ENCODE results near the gene FERMT2. TPM values are rescaled to one million over a fixed set of nuclear protein-coding genes. Genes with fewer than 3 reads are reported as not detected.
"Not testable (repeated sequence)": the region's sequence is repeated elsewhere in the genome, so short reads cannot be mapped to it uniquely, and the experiment has no call there.

FERMT2 gene
- polyA plus RNA-seq, 6 donors from 2014 or later, result not detected

GRCh38 chr14:52879958-52880357 is 70.9 kb downstream of the FERMT2 start:
- H3K27me3 Mint-ChIP-seq, result no peaks in the 10 kb centered on the region
- H3K9me3 Mint-ChIP-seq, result no peaks in the 10 kb centered on the region
- H3K4me3 Mint-ChIP-seq, result no peak overlapping the region
- no peaks in the 10 kb centered on the region for H3K4me1 Mint-ChIP-seq
- no peaks in the 10 kb centered on the region for H3K36me3 Mint-ChIP-seq
- DNase-seq (no peak), ATAC-seq (ENCODE audit: low read depth in 2 of 2) (no peak)
- no peak overlapping the region for H3K27ac Mint-ChIP-seq

- DNase-seq, result no peak
- no peaks in the 10 kb centered on the region for H3K9me3 Mint-ChIP-seq
Measured at GRCh38 chr14:52878946-52879345, 71.9 kb downstream of the FERMT2 start.

GRCh38 chr14:52878469-52878868 is 72.4 kb downstream of the FERMT2 start:
- Mint-ChIP-seq H3K36me3 (no peaks in the 10 kb centered on the region), H3K4me3 (no peak overlapping the region), H3K4me1 (no peaks in the 10 kb centered on the region), H3K27me3 (no peaks in the 10 kb centered on the region), H3K27ac (no peak overlapping the region), H3K9me3 (no peaks in the 10 kb centered on the region)
- ATAC-seq (ENCODE audit: low read depth in 2 of 2), result no peak
- DNase-seq, result no peak

More at GRCh38 chr14:52878946-52879345, 71.9 kb downstream of the FERMT2 start:
- Mint-ChIP-seq H3K36me3 (no peaks in the 10 kb centered on the region), H3K4me3 (no peak overlapping the region), H3K4me1 (no peaks in the 10 kb centered on the region), H3K27me3 (no peaks in the 10 kb centered on the region), H3K27ac (no peak overlapping the region)
- ATAC-seq (ENCODE audit: low read depth in 2 of 2), result no peak

GRCh38 chr14:52877628-52878027 is 73.2 kb downstream of the FERMT2 start:
- Mint-ChIP-seq H3K27me3 (no peaks in the 10 kb centered on the region), H3K36me3 (no peaks in the 10 kb centered on the region), H3K9me3 (no peaks in the 10 kb centered on the region), H3K27ac (no peak overlapping the region), H3K4me1 (no peaks in the 10 kb centered on the region), H3K4me3 (no peak overlapping the region)
- DNase-seq (no peak), ATAC-seq (ENCODE audit: low read depth in 2 of 2) (no peak)

- Mint-ChIP-seq H3K27me3 (peaks cover 0 to 2% (median 0%) of the 10 kb centered on the region in 3 donors), H3K4me1 (no peaks in the 10 kb centered on the region), H3K4me3 (no peak overlapping the region), H3K9me3 (no peaks in the 10 kb centered on the region), H3K27ac (peak overlapping the region in 1 of 6 donors; percentile 11), H3K36me3 (no peaks in the 10 kb centered on the region)
- DNase-seq (no peak), ATAC-seq (ENCODE audit: low read depth in 2 of 2) (no peak)
Measured at GRCh38 chr14:52876806-52877205, 74.0 kb downstream of the FERMT2 start.

- Mint-ChIP-seq H3K27ac (no peak overlapping the region), H3K4me3 (no peak overlapping the region), H3K27me3 (peaks cover 0 to 7% (median 0%) of the 10 kb centered on the region in 3 donors), H3K36me3 (no peaks in the 10 kb centered on the region), H3K4me1 (no peaks in the 10 kb centered on the region), H3K9me3 (no peaks in the 10 kb centered on the region)
- ATAC-seq (ENCODE audit: low read depth in 2 of 2) (no peak), DNase-seq (no peak)
Measured at GRCh38 chr14:52876311-52876710, 74.5 kb downstream of the FERMT2 start.

- Mint-ChIP-seq H3K27ac (no peak overlapping the region), H3K4me3 (no peak overlapping the region), H3K36me3 (no peaks in the 10 kb centered on the region), H3K9me3 (no peaks in the 10 kb centered on the region), H3K27me3 (peaks cover 0 to 7% (median 0%) of the 10 kb centered on the region in 3 donors), H3K4me1 (no peaks in the 10 kb centered on the region)
- DNase-seq (no peak), ATAC-seq (ENCODE audit: low read depth in 2 of 2) (no peak)
Measured at GRCh38 chr14:52875707-52876106, 75.1 kb downstream of the FERMT2 start.

- Mint-ChIP-seq H3K4me1 (no peaks in the 10 kb centered on the region), H3K27me3 (peaks cover 0 to 7% (median 0%) of the 10 kb centered on the region in 3 donors), H3K36me3 (no peaks in the 10 kb centered on the region), H3K27ac (peak overlapping the region in 1 of 6 donors; percentile 26), H3K9me3 (no peaks in the 10 kb centered on the region), H3K4me3 (no peak overlapping the region)
- no peak for DNase-seq
- ATAC-seq (ENCODE audit: low read depth in 2 of 2), result no peak
Measured at GRCh38 chr14:52874389-52874788, 76.5 kb downstream of the FERMT2 start.

- no peaks in the 10 kb centered on the region for H3K4me1 Mint-ChIP-seq
- no peak for DNase-seq
- no peaks in the 10 kb centered on the region for H3K9me3 Mint-ChIP-seq
- H3K36me3 Mint-ChIP-seq, result no peaks in the 10 kb centered on the region
- no peak overlapping the region for H3K27ac Mint-ChIP-seq
- ATAC-seq (ENCODE audit: low read depth in 2 of 2), result no peak
- H3K4me3 Mint-ChIP-seq, result no peak overlapping the region
- H3K27me3 Mint-ChIP-seq, result peaks cover 0 to 7% (median 0%) of the 10 kb centered on the region in 3 donors
Measured at GRCh38 chr14:52873694-52874093, 77.2 kb downstream of the FERMT2 start.

- H3K27me3 Mint-ChIP-seq, result peaks cover 0 to 7% (median 0%) of the 10 kb centered on the region in 3 donors
- H3K4me1 Mint-ChIP-seq, result no peaks in the 10 kb centered on the region
- no peaks in the 10 kb centered on the region for H3K9me3 Mint-ChIP-seq
- ATAC-seq (ENCODE audit: low read depth in 2 of 2) (no peak), DNase-seq (no peak)
- no peak overlapping the region for H3K27ac Mint-ChIP-seq
- no peak overlapping the region for H3K4me3 Mint-ChIP-seq
- no peaks in the 10 kb centered on the region for H3K36me3 Mint-ChIP-seq
Measured at GRCh38 chr14:52873065-52873464, 77.8 kb downstream of the FERMT2 start.

GRCh38 chr14:52871606-52872005 is 79.2 kb downstream of the FERMT2 start:
- ATAC-seq (ENCODE audit: low read depth in 2 of 2), result no peak
- peaks cover 0 to 7% (median 0%) of the 10 kb centered on the region in 3 donors for H3K27me3 Mint-ChIP-seq
- H3K27ac Mint-ChIP-seq, result peak overlapping the region in 1 of 6 donors; percentile 65
- DNase-seq, result no peak
- no peak overlapping the region for H3K4me3 Mint-ChIP-seq
- no peaks in the 10 kb centered on the region for H3K36me3 Mint-ChIP-seq
- no peaks in the 10 kb centered on the region for H3K4me1 Mint-ChIP-seq
- H3K9me3 Mint-ChIP-seq, result no peaks in the 10 kb centered on the region

GRCh38 chr14:52868911-52869618 is 81.8 kb downstream of the FERMT2 start:
- no peak overlapping the region for H3K27ac Mint-ChIP-seq
- DNase-seq (no peak), ATAC-seq (ENCODE audit: low read depth in 2 of 2) (no peak)
- no peaks in the 10 kb centered on the region for H3K4me1 Mint-ChIP-seq
- H3K4me3 Mint-ChIP-seq, result no peak overlapping the region
- H3K36me3 Mint-ChIP-seq, result no peaks in the 10 kb centered on the region
- no peaks in the 10 kb centered on the region for H3K9me3 Mint-ChIP-seq
- peaks cover 0 to 7% (median 0%) of the 10 kb centered on the region in 3 donors for H3K27me3 Mint-ChIP-seq

- H3K27ac Mint-ChIP-seq; ATAC-seq (ENCODE audit: low read depth in 2 of 2); H3K36me3 Mint-ChIP-seq: not testable (repeated sequence)
Measured at GRCh38 chr14:52864893-52865292, 86.0 kb downstream of the FERMT2 start.

GRCh38 chr14:52863334-52863700 is 87.5 kb downstream of the FERMT2 start:
- DNase-seq (no peak), ATAC-seq (ENCODE audit: low read depth in 2 of 2) (no peak)
- no peaks in the 10 kb centered on the region for H3K27me3 Mint-ChIP-seq
- no peaks in the 10 kb centered on the region for H3K9me3 Mint-ChIP-seq
- H3K36me3 Mint-ChIP-seq, result no peaks in the 10 kb centered on the region
- H3K4me1 Mint-ChIP-seq, result no peaks in the 10 kb centered on the region
- H3K4me3 Mint-ChIP-seq, result no peak overlapping the region
- no peak overlapping the region for H3K27ac Mint-ChIP-seq

More at GRCh38 chr14:52864893-52865292, 86.0 kb downstream of the FERMT2 start:
- H3K4me3 Mint-ChIP-seq, H3K4me1 Mint-ChIP-seq, H3K27me3 Mint-ChIP-seq, DNase-seq, H3K9me3 Mint-ChIP-seq: not testable (repeated sequence)

All from naive B cell (primary cell).